Measurements from ENCODE around the gene DCAF8L1.

DNA sequence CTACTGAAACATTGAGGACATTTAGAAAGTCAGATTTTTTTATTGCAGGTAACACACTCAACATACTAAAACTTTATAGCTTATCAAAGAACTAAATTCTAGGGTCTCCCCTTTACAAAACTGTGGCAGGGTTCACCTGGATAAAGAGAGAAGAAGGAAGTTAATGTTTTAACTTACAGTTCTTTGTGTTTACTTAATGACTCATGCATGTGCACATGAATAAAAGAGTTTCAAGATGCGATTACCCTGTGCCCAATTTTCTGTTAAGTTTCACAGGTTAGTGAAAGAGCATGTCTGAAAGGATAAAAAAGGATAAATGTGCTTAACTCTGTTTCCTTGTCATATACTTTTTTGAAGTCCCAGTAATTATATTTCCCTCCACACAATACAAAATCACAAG, 16.8 kb downstream of the DCAF8L1 start:
- TF ChIP-seq, protein P1, sequence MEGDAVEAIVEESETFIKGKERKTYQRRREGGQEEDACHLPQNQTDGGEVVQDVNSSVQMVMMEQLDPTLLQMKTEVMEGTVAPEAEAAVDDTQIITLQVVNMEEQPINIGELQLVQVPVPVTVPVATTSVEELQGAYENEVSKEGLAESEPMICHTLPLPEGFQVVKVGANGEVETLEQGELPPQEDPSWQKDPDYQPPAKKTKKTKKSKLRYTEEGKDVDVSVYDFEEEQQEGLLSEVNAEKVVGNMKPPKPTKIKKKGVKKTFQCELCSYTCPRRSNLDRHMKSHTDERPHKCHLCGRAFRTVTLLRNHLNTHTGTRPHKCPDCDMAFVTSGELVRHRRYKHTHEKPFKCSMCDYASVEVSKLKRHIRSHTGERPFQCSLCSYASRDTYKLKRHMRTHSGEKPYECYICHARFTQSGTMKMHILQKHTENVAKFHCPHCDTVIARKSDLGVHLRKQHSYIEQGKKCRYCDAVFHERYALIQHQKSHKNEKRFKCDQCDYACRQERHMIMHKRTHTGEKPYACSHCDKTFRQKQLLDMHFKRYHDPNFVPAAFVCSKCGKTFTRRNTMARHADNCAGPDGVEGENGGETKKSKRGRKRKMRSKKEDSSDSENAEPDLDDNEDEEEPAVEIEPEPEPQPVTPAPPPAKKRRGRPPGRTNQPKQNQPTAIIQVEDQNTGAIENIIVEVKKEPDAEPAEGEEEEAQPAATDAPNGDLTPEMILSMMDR (IDR thresholded peaks at IDR 0.05) = no peak
- no peak for TF ChIP-seq POLR2A (IDR thresholded peaks at IDR 0.05)
